ENCODE results near the gene AP2A1. TPM values are rescaled to one million over a fixed set of nuclear protein-coding genes. Genes with fewer than 3 reads are reported as not detected.
A peak's percentile ranks its signal among the peaks of the same experiment; 100 is the strongest.

AP2A1 gene
- total and polyA plus RNA-seq, 2 of the 13 experiments (the other 11 are each of a cell fraction or from before 2014, with no cell fraction given): 22.7 to 39.7 TPM

GRCh38 chr19:49761249-49761624 is 5.6 kb upstream of the AP2A1 start:
- Histone ChIP-seq H3K27me3 (ENCODE audit: control insufficient read depth in 1 of 2, insufficient read depth in 2 of 2, low read length in 2 of 2) (peaks cover 0 to 7% of the 10 kb centered on the region in 2 experiments; a peak in 1 of 5 replicates), H3K36me3 (replicated peaks in 1 of 2; ENCODE audit: control insufficient read depth in 1 of 2, insufficient read depth in 2 of 2, low read length in 2 of 2) (no peaks in the 10 kb centered on the region), H4K20me1 (ENCODE audit: insufficient read depth, low read length) (no peaks in the 10 kb centered on the region), H3K4me3 (replicated peaks in 1 of 3; ENCODE audit: insufficient read depth in 1 of 3, low read depth in 2 of 3, low read length in 3 of 3) (no peak overlapping the region), H3K9me3 (ENCODE audit: low read length) (0 out of 2 replicates have a peak, but pooled peaks cover under 1% of the 10 kb centered on the region), H3K4me2 (ENCODE audit: low read depth, low read length) (peak overlapping the region; percentile 23; the same call in 1 of the 2 replicates), H2AFZ (ENCODE audit: low read length) (no peak overlapping the region), H3K4me1 (ENCODE audit: insufficient read depth, low read length) (peaks cover 33% of the 10 kb centered on the region), H3K27ac (ENCODE audit: extremely low read length, insufficient read depth, low read length) (no peak overlapping the region), H3K79me2 (ENCODE audit: insufficient read depth, low read length) (no peaks in the 10 kb centered on the region), H3K9ac (ENCODE audit: insufficient read depth, low read depth, low read length) (no peak overlapping the region)
- ATAC-seq (no peak), DNase-seq (ENCODE audit: low spot score) (no peak), FAIRE-seq (no peak)
- intact Hi-C loops (cut with micrococcal nuclease; ENCODE audit: unreplicated experiment) (loop anchor here (10.0 kb wide), 1 partner anchor 54 kb away; the partner anchor contains the start of genes FUZ and MED25), in situ Hi-C loops (cut with HindIII; ENCODE audit: extremely low pct_ligation_motif_present, low pct_unique_long_range_greater_than_20kb) (no loop called here)
- POLR2A ChIA-PET: no interaction called here
- TF ChIP-seq ZBTB2 (CRISPR knock-in tag; IDR thresholded peaks at IDR 0.05; ENCODE audit: low read depth): no peak
- TF ChIP-seq ZNF274 (CRISPR knock-in tag; IDR thresholded peaks at IDR 0.05): no peak
- no peak for TF ChIP-seq GATA4 (IDR thresholded peaks at IDR 0.05; ENCODE audit: borderline replicate concordance, low read depth)
- TF ChIP-seq, protein P1, sequence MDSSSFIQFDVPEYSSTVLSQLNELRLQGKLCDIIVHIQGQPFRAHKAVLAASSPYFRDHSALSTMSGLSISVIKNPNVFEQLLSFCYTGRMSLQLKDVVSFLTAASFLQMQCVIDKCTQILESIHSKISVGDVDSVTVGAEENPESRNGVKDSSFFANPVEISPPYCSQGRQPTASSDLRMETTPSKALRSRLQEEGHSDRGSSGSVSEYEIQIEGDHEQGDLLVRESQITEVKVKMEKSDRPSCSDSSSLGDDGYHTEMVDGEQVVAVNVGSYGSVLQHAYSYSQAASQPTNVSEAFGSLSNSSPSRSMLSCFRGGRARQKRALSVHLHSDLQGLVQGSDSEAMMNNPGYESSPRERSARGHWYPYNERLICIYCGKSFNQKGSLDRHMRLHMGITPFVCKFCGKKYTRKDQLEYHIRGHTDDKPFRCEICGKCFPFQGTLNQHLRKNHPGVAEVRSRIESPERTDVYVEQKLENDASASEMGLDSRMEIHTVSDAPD (CRISPR knock-in tag; IDR thresholded peaks at IDR 0.05): no peak
- TF ChIP-seq ZBTB10 (CRISPR knock-in tag; IDR thresholded peaks at IDR 0.05; ENCODE audit: borderline replicate concordance): no peak
- no peak for TF ChIP-seq PLRG1 (conservative IDR thresholded peaks at IDR 0.05)
- no peak for TF ChIP-seq ZNF317 (CRISPR knock-in tag; IDR thresholded peaks at IDR 0.05)
- TF ChIP-seq HNRNPK (IDR thresholded peaks at IDR 0.05; ENCODE audit: low read depth, low read length, poor library complexity, severe bottlenecking): no peak
- no peak for TF ChIP-seq ZNF644 (CRISPR knock-in tag; IDR thresholded peaks at IDR 0.05; ENCODE audit: low read depth)
- TF ChIP-seq REST (IDR thresholded peaks at IDR 0.05; ENCODE audit: borderline replicate concordance in 1 of 2, low read depth in 1 of 2, low read length in 2 of 2): no peak
- TF ChIP-seq FOXA1 (IDR thresholded peaks at IDR 0.05): no peak
- TF ChIP-seq FOXA1 (CRISPR knock-in tag; IDR thresholded peaks at IDR 0.05): no peak
- no TSS peak for BruUV-seq (replicated peaks)
- 20% methylated on average over 1 of the region's 1 CpG for WGBS (ENCODE audit: low lambda C conversion rate)
- CTCF ChIA-PET (ENCODE audit: low intra/inter-chr PET ratio, low total read pairs): no interaction called here
